Stimulated activated naive CD8-positive, alpha-beta T cell treated with anti-CD3 and anti-CD28 coated beads, Interleukin-15, Interleukin-2, amounts not matched to agents 100 U/mL and 50 U/mL, for 24 hours (primary cell): ENCODE data around the gene PAH.

Source experiments
- ATAC-seq: fragments of 150-1000 bp; cut with Tn5 transposase; one replicate; pipeline ENCODE4 v1.10.0; 2021
- DNase-seq: peaks from one replicate; pipeline ENCODE4 v3.0.0; 2021

Gene PAH

DNA sequence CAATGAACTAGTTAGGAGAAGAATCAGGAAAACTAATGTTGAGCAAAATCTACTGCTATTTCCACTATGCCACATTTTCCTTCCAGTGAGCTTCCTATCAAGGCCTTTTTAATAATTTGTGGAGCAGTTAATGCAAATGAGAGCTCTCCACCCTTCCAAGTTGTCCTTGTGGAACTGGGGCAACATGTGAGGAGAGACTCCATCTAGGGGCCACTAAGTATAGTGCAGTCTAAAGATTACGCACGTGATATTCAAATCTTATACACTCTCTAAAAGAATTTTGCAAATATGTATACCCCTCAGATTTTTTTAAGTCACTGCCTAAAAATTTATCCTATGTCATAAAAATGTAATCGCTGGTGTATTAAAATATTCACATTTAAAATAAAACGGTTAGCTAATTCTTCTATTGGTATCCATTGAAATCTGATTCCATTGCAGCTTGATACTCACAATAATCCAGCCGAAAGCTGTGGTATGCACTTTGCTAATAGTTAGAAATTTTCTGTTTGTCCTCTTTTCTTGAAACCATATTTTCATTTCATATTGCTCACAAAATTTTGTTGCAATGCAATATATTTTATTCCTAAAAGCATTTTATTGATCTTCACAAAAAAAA lies 100.1 kb downstream of the PAH start:
- ATAC-seq (no peak), DNase-seq (no peak)

DNA sequence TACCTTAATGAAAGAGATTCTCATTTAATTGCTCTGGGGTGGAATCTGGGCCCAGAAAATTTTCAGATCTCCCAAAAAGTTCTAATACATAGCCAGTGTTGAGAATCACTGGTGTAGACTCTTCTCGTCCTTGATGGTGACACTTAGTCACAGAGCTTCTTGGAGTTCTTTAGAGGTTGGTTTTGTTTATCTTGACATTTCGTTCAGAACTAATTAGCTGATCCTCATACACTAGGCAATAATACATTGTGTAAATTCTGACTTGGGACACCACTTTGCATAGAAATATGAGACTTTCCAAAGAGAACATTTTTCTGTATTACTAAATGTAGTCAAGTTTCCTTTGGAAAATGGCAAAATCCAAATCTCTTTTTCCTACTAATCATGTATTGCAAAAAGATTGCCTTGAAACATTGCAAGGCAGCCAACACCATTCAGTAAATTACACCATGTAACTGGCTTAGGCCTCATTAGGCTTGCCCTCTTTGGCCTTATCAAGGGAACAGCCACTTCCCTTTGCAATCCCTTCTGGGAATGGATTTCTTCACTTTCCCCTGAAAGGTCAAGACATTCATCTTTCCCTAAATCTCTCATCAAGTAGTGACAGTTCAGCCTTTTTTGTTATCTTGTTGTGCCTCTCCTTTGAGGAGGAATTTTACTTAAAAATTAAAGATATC lies 102.2 kb downstream of the PAH start:
- DNase-seq: no peak

DNA sequence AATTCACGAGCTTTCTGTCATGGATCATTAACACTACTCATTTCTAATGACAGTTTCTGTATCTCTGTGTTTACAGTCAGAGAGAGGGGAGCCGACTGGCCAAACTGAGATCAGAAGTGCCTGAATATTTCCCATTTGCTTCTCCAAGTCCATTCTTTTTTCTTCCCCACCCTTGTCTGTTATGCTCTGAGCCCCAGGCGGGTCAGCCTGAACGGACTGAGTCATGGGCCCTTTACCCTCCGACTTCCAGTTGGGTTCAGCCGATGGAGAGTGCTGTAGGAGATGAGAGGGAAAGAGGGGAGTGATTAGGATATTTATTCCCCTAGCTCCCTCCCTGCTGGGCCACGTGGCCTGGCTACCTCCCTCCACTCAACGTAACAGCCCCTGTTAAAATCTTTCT lies 104.7 kb downstream of the PAH start:
- no peak for ATAC-seq
- DNase-seq: no peak

More for the DNA sequence above, 102.2 kb downstream of the PAH start:
- ATAC-seq: no peak

DNA sequence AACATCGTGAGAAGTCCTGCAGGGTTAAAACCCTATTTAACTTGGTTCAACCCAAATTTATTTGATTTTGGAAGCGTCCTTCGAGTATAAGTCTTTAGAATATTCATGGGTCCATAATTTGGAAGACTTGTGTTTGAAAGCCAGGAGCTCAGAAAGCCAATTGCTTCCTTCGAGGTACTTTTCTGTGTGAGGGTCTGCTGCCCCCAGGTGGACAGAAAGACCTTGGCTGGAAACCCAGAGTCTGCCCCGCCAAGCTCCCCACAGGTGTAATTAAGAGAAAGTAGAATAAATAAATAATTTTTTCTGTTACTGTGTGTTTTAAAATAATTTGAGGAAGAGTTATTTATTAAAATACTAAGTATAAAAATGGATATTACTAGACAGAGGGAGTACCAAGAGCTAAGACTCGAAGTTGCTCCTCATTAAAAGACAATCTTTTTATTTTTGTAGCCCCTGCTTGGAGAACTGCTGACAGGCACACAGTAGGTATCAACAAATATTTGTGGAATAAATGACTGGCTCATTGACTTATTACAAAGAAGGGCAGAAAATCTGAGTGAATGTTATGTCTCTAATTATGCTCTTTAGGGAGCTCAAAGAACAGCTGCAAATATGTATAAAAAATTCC lies 105.8 kb downstream of the PAH start:
- ATAC-seq (no peak), DNase-seq (peak; percentile 23)

DNA sequence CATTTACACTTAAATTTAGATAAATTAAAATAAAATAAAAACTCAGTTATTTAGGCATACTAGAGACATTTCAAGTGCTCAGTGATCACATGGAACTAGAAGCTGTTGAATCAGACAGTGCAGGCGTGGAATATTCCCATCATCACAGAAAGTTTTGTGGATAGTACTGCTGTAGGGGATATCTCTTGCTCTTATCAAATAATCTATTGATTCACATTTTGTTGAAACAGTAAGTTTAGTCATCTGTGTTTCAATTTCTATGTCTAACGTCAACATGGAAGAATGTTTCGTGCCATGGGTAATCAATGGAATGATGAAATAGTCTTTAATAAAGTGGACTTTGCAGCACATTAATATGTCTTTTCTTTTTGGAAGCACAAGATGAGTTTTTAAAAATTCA lies 108.6 kb downstream of the PAH start:
- no peak for ATAC-seq
- DNase-seq: no peak

DNA sequence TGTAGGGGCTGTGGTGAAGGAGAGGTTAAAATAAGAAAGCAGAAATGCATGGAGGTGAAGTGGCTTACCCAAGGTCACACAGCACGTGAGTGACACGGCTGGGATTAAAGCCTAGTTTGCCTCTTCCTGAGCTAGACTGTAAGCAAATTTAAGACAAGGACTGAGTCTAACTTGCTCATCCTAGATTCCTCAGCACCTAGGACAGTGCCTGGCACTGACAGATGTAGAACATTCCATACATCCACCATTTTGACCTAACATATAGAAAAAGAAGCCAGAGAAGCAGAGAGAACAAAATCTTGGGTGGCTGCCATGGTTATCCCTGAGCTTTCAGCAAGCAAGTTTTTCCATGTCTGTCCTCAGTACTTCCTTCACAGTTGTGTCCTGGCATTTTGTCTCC lies 110.5 kb downstream of the PAH start:
- ATAC-seq (no peak), DNase-seq (no peak)

DNA sequence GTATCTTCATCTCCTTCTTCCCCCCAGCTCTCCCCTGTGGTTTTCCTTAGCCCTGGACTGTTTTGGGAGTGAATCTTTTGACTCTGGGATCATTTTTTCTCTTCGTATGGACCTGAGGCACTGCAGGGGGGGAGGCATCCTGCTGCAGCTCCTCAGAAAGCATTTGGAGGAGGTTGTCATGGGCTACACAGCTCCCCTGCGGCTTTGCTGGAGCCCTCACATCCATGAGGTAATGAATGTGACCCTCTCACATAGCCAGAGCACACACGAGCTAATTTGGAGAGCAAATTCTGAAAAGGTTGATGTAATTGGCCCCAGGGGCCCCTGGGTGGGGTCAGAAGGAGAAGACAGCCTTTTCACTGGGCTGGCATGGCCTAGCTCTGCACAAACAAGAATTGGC lies 110.9 kb downstream of the PAH start:
- DNase-seq (no peak), ATAC-seq (no peak)

DNA sequence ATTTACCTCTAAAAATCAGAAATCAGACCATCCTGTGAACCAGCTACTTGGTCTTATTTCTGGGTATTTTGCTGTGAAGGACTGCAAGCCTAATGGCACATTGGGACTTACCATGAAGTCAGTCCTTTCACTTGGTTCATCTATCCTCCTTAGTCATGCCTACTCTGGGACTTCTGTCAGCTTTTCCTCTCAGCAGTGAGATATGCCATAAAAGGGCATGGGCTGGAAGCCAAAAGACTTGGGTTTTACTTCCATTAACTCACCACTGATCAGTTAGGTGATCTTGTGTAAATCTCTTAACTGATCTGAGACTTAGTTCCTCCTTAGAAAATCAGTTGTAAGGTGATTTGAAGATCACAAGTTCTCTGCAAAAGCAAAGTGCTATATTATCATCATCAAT lies 116.5 kb downstream of the PAH start:
- DNase-seq (no peak), ATAC-seq (no peak)

DNA sequence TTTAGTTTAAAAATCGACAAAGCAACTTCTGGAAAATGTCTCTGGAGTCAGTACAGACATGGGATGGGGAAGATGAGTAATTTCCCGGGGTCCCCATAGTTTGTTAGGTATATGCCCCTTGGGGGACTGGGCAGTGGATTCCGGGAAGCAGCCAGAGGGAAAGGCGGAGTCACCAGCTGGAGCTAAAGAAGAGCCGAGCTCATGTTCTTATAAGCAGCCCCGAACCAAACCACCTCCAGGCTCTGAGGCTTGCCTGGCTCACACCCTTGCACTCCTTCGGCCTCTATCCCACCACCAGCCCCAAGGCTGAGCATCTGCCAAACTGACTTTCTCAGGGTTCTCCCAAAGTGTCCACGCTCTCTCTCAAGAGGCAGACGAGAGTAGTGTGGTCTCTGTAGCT lies 117.8 kb downstream of the PAH start:
- DNase-seq: no peak
- no peak for ATAC-seq

DNA sequence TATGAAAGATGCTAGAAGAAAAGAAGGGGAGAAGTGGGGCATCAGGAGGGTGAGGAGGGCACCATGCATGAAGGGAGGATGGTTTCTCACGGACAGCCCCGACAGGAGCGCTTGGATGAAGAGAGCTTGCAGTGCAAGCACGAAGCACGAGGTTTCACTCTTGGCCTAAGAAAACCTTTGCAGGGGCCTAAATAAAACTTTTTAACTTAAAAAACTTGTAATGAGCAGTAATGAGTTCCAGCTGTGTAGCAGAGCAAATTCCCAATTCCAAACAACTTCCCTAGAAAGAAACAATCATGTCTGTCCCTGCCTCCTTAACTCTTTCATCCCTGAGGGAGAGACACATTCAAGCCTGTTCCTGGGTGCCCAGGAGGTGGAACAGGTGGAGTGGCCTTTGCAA lies 119.5 kb downstream of the PAH start:
- DNase-seq (no peak), ATAC-seq (no peak)

DNA sequence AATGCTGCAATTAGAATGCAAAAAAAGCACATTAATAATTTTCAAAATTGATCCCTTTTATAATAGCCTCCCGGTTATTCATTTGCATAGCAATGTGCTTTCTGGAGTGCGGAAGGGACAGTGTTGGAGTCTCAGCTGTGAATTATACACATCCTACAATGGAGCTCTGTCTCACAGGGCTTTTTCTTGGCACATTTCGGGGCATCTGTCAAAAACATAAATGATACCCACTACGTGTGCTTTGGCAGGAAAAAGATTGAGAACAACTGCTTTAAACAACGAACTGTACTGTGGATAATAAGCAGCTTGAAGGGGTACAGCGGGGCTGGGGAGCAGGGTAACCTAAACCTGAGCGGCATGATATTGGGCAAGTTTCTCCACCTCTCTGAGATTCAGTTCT lies 123.1 kb downstream of the PAH start:
- DNase-seq: no peak
- ATAC-seq: no peak
